Stimulated activated naive CD4-positive, alpha-beta T cell (primary cell): Measurements from ENCODE around the gene RAVER2.
A peak's percentile ranks its signal among the peaks of the same experiment; 100 is the strongest.
"Not testable (repeated sequence)": the region's sequence is repeated elsewhere in the genome, so short reads cannot be mapped to it uniquely, and the experiment has no call there.

Experiments
- DNase-seq, 6 experiments: peaks; one replicate each; lab custom pipeline; 2025; lab: John Stamatoyannopoulos, UW

The RAVER2 gene

DNA sequence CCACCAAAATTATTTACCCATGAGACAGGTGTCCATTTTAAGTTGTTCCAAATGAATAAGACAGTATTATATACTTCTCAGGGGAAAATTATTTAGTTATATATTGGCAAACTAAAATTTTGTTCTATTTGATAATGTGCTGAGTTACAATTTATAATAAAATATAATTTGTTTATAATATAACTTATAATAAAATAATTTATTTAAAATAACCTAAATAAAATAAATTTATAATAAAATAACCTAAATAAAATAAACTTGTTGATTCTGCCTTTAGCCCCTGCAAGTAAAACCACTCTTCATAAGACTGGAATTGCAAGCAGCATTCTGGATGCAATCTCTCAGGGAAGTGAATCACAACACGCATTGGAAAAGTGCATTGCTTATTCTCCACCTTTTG lies 69.6 kb downstream of the RAVER2 start:
- DNase-seq = no peak

DNA sequence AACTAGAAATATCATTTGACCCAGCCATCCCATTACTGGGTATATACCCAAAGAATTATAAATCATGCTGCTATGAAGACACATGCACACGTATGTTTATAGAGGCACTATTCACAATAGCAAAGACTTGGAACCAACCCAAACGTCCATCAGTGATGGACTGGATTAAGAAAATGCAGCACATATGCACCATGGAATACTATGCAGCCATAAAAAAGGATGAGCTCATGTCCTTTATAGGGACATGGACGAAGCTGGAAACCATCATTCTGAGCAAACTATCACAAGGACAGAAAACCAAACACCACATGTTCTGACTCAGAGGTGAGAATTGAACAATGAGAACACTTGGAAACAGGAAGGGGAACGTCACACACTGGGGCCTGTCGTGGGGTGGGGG lies 72.5 kb downstream of the RAVER2 start:
- not testable (repeated sequence) for DNase-seq

DNA sequence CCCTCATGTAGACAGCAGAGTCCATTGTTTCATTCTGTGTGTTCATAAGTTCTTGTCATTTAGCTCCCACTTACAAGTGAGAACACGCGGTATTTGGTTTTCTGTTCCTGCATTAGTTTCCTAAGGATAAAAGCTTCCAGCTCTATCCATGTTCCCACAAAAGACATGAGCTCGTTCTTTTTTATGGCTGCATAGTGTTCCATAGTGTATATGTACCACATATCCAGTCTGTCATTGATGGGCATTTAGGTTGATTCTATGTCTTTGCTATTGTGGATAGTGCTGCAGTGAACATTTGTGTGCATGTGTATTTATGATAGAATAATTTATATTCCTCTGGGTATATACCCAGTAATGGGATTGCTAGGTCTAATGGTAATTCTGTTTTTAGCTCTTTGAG lies 75.7 kb downstream of the RAVER2 start:
- DNase-seq = not testable (repeated sequence)

DNA sequence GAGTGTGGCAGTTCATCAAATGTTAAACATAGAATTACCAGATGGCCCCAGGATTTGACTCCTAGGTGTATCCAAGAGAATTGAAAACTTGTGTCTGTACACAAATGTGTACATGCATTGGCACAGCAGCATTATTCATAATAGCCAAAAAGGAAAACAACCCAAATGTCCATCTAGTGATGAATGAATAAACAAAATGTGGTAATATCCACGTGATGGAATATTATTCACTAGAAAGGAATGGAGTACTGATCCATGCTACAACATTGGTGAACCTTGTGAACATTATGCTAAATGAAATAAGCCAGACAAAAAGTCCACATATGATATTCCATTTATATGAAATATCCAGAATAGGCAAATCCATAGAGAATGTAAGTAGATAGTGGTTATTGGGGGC lies 77.7 kb downstream of the RAVER2 start:
- DNase-seq = no peak

DNA sequence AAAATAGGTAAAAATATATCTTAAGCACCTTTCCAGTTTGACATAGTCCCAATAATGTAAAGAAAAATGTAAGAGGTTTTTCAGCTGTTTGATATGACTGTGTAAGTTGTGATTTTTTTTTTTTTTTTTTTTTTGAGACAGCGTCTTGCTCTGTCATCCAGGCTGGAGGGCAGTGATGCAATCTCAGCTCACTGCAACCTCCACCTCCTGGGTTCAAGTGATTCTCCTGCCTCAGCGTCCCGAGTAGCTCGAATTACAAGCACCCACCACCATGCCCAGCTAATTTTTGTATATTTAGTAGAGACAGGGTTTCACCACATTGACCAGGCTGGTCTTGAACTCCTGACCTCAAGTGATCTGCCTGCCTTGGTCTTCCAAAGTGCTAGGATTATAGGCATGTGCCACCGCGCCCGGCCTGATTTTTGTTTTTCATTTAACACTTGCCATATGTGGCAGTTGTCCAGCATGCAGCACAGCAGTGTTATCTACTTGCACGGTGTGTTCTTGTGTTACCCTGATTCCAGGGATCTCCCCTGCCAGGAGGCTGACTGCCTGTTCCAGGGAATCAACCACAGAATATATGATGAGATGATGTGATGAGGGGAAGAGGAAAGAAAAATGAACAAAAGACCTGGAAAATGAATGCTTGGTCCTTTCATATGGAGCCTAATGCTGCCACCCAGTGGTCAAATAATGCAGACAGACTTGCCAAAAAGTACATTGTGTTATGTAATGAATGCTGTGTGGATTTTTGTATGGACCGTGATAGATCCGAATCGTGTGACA lies 79.0 kb downstream of the RAVER2 start:
- DNase-seq = peak; percentile 20 to 75 (median 44)

DNA sequence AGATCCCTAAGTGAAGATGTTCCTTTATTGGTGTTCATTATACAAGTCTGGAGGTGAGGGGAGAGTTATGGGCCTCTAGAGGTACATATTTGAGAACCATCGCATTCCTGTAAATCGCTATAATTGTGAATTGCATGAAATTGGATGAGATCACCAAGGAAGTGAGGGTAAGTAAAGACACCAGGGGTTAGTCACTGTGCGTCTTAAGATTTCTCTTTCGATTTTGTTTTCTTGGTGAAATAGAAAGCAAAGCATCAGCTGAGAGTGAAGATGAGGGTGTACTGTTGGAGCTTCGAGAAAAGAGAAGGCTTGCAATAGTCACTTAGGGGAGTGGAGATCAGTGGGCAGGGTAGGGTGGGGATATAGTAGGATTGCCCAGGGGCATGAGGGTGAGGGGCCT lies 82.1 kb downstream of the RAVER2 start:
- no peak for DNase-seq

DNA sequence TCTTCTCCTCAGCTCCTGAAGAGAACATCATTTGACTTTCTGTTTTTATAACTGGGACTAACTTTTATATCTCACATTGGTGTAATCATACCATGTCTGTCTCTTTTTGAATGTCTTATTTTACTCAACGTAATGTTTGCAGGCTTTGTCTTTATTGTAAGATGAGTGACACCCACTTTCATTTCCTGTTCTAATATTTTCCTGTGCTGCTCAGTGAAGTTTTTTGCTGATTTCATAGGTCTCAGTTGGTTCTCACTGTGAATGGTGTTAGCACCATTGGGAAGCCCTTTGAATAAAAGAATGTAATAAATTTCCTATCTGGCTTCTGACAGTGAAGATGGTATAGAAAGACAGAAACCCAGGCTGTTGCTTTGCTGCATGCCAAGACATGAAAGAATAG lies 84.0 kb downstream of the RAVER2 start:
- peak in 1 of 6 experiments; percentile 11 for DNase-seq

DNA sequence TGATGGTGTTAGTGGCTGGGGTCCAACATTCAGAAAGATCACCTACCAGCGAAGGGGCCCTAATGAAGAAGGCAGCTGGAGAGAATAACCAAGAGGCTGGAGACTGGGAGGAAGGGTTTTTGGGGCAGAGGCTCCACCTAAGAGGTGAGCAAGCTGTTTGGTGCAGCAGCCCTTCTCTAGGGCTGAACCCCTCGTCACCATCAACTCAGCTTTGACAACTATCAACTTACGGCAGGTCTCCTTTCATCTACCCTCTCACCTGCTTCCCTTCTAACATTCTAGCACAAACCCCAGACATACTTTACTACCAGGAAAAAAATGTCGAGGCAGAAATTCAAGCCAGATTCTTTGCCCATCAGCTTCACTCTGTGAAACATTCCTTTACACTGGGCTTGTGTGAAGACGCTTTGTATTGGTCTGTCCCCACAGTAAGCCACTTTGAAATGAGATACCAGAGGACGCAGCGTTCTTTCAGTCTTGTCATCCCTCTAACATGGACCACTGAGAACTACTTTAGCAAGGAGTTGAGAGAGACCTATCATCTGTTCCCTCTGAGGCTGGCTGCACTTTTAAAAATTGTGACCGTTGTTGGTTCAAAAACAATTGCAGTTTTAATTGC lies 84.6 kb downstream of the RAVER2 start:
- DNase-seq = peak in 1 of 6 experiments; percentile 20

DNA sequence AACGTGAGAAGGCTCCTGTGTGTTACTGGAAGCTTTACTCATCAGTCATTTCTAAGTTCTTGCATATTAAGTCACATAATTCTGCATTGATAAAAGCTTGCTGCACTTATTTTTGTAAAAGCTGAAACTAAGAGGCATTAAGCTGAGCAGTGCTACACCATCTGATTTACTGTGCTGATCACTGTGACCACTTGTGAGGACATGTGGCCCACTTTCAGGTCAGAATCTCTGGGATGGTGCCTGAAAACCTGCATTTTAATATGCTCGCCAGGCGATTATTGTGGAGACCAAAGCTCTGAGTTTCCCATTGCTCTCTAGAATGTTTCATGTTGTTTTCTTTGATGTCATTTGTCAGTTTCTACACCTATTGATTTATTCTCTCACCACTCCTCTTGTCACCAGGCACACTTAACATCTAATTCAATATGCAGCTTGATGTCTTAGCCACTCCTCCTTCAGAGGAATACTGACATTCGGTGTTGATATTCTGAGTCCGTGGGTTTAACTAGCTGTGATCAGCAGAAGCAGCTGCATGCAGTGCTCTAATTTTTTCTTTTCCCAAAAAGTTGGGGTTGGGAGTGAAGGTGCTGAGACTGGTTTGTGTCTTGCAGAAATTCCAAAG lies 85.3 kb downstream of the RAVER2 start:
- DNase-seq = no peak

DNA sequence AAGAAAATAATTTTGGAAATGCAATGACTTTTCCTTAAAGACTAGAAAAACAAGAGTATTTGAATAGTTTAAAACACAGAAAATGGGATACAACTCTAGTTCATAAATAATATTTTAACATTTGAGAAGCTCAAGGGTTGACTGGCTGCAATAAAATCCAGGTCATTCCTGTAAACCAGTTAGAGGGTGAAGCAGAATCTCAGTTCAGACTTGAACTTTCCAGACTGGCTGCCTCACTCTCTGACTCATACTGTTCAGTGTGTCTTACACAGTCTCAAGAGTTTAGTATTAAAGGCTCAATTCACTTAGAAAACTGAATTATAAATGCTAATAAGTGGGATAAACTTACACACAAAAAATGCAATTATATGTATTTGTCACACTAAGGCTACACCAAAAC lies 89.9 kb downstream of the RAVER2 start:
- DNase-seq = no peak

DNA sequence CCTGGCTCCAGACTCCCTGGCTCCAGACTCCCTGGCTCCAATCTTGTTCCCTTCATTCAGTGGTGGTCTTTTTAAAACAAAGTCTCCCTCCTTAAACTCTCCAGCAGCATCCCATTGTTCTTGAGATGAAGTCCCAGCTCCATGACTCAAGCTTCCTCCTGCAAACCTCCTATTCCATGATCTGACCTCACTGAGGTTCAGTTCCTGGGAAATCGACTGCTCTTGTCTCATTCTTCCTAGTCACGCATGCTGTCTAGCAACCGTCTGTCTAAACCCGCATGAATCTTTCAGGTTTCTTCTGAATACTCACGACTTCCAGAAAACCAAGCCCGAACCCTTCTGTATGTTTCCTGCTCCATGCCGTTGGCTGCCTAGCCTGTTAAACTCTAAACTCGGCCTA lies 91.9 kb downstream of the RAVER2 start:
- no peak for DNase-seq

DNA sequence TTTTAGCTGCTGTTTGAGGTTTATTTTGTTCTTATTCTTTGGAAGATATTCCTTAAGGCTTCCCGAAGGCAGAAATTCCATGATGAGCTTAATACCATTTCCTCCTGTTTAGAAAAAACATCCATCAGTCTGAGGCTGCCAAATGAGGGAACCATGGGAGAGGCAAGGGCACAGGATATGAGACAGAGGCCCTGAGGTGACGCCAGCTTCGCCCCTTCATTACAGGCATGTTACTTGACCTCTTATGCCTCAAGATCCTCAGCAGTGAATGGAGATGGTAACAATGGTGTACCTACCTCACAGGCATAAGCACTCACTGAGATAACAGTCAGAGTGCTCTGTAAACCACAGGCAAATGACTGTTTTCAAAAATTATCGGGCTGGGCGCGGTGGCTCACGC lies 93.6 kb downstream of the RAVER2 start:
- DNase-seq = no peak

DNA sequence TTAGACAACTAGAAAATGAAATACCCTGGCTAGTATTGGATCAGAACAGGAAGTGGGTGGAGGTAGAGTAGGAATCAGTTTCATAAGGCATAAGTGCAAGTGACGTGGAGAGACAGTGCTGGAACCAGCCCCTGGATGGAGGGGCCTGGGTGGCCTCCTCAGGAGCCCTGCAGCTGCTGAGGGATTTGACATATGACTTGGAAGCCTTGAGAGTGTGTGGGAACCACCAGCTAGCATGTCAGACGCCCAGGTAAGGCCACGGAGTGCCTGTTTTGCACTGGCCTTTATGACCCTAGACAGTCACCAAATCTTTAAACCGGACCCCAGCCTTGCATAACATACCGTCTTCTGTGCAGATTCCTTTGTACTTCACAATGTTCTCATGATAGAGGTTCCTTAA lies 94.4 kb downstream of the RAVER2 start:
- no peak for DNase-seq

DNA sequence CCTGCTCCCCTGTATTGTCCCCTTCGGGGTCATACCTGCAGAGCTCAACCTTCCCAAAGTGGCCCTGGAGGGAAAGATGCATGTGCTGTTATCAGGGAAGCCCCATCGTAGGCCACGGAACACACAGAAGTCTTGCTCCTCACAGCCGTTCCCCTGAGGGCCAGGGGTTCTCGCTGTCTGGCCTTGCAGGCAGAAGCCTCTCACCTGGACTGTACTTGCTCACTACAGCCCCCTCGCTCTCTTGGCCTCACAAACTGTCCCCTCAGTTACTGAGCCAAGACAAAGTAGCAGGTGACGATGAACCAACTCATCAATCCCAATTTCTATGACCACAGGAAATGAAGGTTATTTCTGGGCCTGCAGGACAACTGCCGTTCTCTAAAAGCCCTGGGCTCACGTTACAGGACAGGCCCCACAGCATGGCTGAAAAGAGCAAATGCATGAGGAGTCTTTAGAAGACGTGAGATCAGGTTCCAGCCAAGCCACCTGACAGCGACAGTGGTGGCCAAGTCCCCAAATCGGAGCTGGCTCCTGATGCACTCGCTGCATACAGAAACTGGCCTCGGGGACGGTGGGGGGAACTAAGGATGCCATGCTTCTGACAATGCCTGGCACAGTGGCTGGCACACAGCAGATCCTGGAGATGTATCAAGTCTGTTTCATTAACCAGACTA lies 95.0 kb downstream of the RAVER2 start:
- no peak for DNase-seq

DNA sequence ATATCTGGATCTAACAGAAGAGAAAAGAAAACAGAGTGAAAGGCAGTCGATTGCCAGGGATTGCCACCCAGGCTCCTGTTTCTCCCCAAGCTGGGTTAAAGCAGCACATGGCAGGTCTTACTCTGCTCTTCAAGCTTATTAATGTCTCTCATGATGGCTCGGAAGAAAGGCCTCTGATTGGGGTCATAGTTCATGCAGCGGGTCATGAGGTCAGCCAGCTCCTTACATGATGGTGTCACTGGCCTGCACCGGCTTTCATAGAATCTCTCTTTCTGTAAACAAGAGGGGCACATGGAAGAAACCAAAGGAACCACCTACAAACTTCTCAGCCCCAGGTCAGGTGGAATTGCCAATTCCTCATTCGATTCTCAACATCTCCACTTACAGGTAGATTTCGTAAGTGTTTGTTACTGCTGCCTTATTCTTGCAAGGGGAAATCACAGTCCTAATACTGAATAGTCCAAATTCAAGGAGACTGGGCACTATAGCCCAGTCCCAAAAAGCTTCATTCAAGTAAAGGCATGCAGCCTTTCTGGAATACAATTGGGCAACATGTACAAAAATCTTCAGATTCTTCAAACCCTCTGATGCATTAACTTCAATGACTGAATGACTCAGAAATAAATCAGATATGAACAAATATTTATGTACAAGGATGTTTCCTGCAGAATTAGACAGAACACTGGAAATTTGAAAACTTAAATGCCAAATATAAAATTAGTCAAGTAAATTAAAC lies 96.6 kb downstream of the RAVER2 start:
- DNase-seq = no peak

DNA sequence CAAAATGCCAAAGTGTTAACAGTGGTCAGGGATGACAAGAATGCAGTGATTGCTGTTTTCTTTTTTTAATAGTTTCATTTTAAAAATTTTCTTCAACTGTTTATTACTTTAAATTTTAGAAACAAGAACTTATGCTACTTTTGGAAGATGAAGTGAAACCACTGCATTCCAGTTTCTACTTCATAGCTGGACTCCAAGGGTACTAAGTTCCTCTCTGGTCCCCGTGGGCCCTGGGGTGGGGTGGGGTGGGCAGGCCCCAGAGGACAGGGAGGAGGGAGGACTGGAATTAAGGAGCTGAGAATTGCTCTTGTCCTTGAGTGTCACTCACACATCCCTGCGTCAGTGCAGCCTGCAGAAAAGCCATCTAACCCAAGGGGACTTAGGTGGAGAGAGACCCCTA lies 97.3 kb downstream of the RAVER2 start:
- no peak for DNase-seq

DNA sequence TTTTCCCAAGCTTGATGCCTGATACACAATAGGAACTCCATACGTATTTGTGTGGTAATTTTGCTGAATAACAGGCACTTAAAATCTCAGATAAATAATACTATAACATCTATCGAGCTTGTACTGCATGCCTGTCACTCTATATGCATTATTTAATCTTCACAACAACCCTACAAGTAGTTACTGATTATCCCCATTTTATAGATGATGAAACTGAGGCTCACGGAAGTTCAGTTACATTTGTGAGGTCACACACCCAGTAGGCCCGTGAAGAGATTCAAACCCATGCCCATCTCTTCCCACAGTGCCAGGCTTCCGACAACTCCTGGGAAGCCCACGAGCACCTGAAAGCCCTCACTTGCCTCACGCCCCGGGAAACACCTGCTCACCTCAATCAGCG lies 98.8 kb downstream of the RAVER2 start:
- DNase-seq = no peak

DNA sequence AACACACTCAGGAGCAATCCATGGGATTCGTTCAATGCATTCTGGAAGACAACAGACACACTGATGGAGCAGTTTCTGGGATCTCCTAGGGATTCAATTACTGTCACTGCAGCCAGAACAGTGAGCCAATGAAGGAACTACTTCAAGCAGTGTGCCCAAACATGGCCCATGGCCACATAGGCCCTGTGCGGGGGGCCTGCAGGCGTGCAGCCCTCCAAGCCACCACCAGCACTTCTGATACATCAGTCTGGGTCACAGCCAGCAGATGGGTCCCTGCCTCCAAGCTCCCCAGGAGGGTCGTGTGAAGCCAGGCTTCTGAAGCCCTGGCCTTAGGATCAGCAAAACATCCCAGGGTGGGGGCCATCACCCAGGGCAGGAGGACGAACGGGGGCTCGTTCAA lies 99.3 kb downstream of the RAVER2 start:
- no peak for DNase-seq

DNA sequence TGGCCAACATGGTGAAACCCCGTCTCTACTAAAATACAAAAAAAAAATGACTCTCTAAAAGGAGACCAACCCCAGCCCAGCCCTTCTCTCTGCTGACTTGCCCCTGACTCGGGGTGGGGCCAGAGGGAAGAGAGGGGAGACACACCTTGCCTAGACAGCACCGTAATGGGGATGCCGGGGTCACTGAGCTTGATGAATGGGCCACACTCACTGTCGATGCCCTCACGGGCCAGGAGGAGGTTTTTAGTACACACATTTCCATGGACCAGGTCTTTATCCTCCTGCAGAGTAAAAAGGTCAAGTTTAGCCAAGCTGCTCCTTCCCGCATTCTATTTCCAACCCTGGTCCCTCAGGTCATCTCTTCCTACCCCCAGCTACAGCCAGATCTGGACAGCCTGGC lies 99.7 kb downstream of the RAVER2 start:
- no peak for DNase-seq

DNA sequence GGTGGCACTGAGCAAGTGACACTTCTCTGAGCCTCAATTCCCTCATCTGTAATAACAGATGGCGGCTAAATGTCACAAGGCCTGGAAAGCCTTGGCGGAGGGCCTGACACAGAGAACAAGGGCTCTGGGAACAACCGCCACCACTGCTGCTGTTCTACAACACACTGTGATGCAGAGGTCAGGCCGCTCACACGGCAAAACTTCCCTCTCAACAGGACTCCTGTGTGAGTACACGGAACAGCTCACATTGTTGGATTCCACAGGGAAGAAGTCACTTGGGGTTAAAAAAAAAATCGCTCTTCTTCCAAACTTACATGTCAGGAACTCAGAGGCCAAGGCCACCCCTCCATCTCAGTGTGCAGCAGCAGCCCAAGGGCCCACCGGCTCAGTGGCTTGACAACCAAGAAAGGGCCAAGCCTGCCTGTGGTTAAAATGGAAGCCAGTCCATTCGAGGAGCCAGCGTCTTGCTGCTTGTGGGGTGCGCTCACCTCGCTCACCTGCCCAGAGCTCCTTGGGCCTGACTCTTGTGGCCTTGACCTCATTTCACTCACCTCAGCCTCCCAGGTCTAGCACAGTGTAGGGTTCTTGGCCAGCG lies 101.1 kb downstream of the RAVER2 start:
- no peak for DNase-seq

DNA sequence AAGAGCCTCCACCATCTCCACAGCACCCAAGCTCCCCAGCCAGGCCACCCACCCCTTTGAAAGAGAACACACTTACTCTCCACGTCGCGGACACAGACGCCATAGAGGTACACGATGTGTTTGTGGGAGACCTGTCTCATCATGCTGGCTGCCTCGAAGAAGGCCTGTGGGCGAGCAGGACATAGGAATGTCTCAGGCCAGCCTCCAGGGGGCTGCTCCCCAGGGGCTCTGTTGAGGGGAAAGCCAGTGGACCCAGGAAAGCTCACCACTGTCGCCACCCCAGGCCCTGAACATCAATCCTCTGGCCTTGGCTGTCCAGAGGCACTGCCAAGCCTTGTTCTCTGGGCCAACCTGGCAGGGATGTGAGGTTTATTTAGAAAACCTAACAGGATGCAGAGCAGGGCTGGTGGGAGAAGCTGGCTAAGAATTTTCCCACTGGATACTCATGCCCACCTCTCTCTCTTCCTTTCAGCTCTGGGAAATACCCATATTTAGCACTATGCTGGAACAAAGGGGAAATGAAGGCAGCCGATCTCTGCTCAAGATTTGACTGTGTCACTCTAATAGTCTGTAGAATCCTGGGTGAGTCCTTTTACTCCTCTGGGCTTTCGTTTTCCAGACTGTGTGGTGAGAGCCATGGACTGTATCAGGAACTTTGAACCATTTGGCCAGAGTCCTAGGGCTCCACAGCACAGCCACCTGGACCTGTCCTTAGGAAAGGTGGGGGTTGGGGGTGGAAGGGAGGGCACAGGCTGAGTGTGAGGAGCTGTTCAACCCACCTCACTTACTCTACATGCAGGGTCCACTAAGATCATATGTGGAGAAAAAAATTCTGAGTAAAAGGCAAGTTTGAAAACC lies 101.9 kb downstream of the RAVER2 start:
- no peak for DNase-seq
